HL-60 (cell line): Measurements from ENCODE around the gene LRRC8E.

Experiments
- CTCF ChIP-seq: IDR thresholded peaks from one replicate; pipeline ENCODE4 v1.5.1; 2011; ENCODE audit warnings: low read length, control low read depth, inconsistent platforms; ENCODE audit not compliant: insufficient read depth
- GABPA ChIP-seq: IDR thresholded peaks from 2 replicates; pipeline ENCODE4 v1.6.1; 2012; ENCODE audit warnings: low read depth
- SPI1 ChIP-seq: IDR thresholded peaks from 2 replicates; pipeline ENCODE4 v1.6.1; 2012; ENCODE audit warnings: low read depth, mild to moderate bottlenecking, borderline replicate concordance

- TF ChIP-seq GABPA, result no peak
- no peak for TF ChIP-seq CTCF
- no peak for TF ChIP-seq SPI1
Observed at GRCh38 chr19:7844405-7844804, 43.9 kb upstream of the LRRC8E start.
